Germinal center (tissue), 1 donor: Measurements from ENCODE around the gene MAD1L1.
"Not testable (repeated sequence)": the region's sequence is repeated elsewhere in the genome, so short reads cannot be mapped to it uniquely, and the experiment has no call there.

Source experiments
- DNase-seq: peaks from one replicate; pipeline ENCODE4 v3.0.0; 2012; ENCODE audit warnings: mixed read lengths, low spot score

The MAD1L1 gene

DNA sequence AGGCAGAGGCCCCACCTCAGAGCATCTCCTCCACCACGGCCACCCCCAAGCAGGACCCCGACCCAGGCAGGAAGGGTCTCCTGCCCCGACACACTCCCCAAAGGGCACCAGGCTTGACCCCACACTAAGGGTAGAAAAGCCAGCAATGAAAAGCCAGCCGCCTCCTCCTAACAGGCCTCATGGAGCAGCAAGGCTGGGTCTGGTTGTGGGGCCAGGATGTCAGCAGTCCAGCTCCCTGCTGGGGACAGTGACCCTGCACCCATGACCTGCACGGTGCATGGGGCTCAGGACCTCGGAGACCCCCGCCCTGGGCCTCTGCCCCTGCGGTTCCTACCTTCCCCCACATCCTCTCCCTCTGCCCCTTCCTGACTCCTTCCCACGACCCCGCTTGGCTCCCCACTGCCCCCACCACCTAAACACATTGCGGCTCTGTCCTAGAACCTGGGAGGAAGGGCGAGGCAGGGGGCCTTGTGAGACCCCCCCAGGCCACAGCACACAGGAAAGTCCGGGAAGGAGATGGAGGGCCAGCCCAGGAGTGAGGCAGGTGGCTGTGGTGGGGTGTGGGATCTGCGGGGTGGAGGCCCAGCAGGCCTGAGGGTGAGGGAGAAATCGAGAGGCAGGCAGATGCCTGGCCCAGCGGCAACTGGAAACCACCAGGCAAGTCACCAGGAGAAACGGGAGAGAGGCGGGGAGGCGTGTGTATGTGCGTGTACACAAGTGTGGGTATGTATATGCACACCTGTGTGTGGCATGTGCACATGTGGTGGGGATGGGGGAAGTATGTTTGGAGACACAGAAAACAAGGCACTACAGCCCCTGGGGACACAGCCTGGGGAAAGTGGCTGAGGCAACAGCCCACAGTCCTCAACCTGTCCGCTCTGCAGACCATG lies 229.9 kb downstream of the MAD1L1 start:
- DNase-seq = no peak

DNA sequence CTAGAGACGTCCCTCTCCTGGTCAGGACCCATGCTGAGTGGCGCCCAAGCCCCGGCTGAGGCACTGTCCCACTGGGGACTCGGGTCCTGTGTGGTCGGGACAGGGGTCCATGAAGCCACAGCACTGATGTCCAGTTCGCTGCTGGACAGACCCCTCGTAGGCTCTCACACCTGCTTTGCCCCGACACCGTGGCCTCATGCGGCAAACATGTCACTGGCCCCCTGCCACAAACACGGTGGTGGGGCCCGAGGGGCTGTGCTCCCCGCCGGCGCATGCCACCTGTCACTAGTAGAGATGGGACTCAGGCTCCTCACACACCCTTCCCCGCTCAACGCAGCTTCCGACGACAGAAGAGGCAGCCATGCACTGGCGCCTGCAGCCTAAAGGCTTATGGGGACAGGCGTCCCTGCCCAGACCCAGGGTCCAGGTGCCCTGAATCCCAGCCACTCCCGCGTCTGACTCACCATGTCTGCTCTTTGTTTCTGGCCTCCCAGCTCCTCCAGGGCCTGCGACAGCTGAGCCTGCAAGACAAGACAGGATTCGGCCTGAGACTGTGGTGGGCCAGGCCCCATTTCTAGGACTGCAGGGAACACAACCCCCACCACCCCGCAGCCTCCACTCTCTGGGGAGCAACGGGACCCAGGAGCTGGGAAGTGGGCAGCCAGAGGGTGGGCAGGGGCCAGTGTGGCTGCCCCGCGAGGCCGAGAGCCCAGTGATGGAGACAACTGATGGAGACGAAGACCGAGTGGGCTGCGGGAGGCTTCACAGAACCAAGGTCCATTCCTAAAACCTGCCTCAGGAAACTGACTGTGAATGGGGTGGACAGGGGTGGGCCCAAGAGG lies 230.9 kb downstream of the MAD1L1 start:
- DNase-seq = no peak

DNA sequence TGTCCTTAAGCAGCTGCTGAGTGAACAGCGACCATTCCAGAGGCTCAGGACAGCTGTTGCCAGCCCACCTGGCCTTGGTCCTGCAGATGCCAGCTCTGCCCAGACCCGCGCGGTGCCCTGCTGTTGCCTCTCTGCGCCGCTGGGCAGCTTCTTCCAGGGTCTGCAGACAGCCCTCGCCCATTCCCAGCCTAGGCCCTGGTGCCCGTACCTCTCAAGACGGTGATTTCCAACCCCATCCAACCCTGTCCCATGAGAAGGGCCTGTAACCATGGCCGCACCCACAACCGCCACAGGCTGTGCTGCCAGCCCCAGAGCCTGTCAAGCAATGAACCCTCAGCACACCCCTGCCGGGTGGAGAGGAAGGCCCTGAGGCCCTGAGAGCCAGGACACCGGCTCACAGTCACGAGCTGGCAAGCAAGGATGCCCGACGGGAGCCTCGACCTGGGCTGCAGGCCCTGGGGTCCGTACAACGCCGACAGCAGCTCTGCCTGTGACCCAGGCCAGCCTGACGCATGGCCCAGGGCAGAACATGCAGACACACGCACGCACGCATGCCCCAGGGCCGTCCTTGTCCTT lies 231.9 kb downstream of the MAD1L1 start:
- no peak for DNase-seq

DNA sequence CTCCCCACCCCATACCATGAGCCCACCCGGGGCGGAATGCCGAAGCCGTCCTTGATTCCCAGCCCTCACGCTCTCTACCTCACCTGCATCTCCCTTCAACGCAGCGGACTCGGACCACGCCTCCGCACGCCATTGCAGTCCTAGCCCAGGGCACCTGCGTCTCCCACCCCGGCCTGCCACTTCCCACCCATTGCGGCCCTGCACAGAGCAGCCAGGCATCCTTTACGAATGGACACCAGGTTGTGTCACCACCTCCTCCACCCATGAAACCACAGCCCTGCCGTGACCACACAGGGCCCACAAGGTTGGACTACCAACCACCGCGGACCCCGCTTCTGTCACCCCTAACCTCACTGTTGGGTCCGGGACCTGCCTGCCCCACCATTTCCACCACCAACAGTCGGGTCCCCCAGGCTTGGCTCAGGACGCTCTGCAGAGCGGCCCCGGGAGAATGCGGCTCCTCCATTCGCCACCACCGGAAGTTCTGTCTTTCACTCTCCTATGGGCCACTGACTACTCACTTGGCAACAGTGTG lies 232.5 kb downstream of the MAD1L1 start:
- DNase-seq = no peak

DNA sequence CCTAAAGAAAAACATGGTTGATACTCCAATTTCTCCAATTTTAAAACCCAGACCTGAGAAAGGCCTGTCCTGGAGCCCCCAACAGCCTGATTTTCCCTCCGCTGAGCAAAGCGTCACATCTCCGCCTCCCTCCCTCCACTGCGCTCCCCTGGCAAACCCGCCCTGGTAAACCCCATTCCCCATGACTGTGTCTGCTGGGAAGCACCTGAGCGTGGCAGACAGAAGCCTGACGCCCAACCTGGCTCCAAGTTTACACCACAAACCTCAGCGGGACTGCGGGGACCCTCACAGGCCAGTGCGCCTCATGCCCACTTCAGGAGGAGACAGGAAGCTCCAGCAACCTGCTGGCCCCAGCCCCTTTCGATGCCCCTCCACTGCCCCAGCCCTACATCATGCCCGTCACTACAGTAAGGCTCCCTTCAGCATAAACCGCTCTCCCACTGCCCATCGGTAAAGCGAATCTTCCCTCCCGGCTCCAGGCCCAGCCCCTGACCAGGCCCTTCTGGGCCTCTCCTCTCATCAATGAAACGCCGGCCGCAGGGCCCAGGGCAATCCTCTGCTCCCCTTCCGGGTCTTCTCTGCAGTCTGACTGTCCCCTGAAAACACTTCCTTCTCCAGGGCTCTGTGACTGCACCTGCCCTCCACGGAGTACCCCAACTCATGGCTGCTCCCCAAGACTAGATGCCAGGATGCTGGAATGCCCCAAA lies 233.3 kb downstream of the MAD1L1 start:
- no peak for DNase-seq

DNA sequence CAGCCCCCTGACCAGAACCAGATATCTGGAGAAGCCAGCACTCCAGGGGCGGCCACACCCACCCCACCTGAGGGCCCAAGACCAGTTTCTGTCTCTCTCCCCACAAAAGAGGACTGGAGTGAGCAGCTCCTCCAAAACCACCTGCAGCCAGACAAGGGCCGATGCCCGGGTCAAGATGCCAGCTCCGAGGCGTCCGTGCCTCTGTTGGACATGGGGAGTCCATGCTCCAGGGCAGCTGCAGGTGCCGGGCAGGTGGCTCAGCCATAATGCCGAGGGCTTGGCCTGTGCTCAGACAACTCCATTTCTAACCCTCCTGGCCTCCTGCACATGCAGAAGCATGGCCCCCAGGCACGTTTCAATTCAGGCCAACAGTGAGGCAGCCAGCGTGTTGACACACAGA lies 234.6 kb downstream of the MAD1L1 start:
- DNase-seq = no peak

DNA sequence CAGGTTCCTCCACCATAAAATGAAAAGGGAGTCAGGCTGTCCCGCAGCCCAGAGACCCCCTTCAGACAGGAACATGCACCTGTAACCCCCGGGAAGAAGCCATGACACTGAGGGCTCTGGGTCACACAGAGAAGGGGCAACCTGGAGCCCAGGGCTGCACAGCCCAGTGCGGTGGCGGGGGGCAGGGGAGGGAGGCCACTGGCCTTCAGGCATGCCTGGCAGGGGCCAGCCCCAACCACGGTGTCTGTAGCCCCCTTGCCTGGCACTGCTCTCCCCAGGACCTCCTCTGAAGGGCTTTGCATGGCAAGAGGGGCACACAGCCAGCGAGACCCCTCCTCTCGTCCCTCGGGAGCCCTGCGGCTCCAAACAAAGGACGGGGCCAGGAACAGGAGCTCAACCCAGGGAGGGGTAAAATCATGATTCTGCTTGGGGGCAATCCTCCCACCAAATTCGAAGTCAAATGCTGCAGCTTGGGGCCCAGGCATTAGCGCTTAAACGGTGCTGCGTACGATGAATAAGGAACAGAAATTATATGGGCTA lies 235.1 kb downstream of the MAD1L1 start:
- no peak for DNase-seq

DNA sequence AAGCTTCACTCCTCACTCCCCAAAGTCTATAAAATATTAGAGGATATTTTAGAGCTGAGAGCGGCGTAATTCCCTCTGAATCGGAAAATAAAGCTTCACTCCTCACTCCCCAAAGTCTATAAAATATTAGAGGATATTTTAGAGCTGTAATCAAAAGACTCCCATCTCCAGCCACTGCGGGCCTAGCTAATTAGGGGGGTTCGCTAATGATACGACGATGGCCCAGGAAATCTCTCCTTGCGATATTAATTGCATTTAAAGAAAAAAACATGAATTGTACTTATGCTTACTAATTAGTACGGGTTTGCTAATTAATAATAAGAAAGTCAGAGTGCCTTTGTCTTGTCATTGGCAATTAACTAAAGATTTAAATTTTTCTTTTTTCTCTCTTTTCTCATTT lies 235.9 kb downstream of the MAD1L1 start:
- DNase-seq = no peak

DNA sequence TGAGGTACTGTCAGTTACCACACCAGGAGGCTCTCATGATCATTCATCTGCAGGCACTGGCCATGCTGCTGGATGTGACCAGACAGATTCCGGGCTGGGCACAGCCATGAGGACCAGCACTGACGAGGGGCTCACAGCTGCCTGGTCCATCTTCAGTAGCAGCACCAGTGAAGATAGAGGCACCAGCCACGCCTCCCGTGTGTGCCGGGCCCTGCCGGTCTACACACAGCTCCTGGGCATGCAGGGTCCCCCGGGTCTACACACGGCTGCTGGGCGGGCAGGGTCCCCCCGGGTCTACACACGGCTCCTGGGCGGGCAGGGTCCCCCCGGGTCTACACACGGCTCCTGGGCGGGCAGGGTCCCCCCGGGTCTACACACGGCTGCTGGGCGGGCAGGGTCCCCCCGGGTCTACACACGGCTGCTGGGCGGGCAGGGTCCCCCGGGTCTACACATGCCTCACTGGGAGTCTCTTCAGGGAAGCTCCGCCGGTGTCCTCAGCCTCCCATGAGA lies 236.8 kb downstream of the MAD1L1 start:
- not testable (repeated sequence) for DNase-seq

DNA sequence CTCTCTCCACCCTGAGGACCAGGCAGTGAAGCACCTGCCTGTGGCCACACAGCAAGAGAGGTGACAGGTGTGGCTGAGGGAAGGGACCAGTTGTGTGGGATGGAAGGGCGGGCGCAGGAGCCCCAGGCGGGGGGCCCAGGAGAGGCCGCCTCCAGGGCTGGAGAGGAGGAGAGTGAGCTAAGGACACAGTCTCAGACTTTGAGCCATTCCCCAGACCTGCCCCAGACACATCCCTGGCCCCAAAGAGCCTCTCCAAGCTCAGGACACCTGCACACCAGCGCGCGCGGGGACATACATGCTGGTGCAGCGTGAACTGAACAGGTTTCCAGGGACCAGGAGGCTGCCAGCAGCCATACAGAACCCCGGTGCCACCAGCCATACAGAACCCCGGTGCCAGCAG lies 237.3 kb downstream of the MAD1L1 start:
- DNase-seq = no peak

DNA sequence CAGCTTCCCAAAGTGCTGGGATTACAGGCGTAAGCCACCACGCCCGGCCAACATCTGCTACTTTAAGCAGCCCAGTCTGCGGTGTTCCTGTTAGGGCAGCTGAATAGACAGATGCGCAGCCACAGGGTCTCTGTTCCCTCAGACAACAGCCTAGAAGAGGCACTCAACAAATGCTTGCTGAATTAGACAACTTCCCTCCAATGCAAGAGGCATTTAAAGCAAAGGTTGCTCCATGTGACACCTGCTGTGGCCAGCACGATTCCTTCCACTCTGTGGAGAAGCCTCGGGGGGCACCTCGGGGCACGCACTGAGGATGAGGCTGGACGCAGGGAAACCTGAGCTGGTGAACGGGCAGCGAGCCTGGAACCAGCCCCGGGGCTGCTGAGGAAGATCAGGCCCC lies 237.8 kb downstream of the MAD1L1 start:
- DNase-seq = no peak

DNA sequence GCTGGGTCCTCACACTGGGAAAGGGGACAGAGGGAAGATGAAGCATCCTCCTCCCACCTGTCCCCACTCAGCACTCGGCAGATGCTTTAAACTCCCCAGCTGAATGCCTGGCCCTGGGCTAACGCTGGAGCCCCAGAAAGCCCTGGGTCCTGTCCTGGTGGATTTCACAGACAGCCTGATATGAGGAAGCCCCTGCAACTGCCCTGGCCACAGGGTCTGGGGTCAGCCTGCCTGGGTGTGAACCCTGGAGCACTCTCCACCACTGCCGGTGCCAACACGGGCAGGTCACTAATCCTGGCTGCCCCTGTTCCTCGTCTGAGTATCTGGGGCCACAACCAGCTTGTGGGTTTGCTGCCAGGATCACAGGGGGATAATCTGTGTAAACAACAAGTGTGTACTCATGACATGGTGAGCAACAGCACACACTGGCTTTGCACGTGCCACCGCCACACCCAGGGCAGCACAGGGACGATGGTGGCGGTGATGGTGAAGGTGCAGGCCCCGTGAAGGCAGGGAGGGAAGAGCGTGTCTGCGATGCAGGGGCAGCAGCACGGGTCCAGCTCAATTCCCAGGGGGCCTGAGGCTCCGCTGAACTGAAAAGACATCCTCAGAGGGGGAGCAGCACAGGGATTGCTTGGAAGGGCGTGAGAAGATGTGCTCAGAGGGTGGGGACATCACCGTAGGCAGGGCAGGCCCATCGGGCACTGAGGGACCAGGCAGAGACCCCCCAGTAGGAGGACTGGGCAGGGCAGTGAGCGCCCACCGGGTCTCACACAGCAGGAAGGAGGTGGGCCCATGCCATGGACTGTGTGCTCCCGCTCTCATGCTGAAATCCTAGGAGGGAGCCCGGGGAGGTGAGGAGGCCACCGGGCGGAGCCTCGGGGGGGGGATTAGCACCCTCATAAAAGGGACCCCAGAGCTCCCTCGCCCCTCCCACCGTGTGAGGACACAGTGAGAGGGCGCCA lies 238.7 kb downstream of the MAD1L1 start:
- no peak for DNase-seq

DNA sequence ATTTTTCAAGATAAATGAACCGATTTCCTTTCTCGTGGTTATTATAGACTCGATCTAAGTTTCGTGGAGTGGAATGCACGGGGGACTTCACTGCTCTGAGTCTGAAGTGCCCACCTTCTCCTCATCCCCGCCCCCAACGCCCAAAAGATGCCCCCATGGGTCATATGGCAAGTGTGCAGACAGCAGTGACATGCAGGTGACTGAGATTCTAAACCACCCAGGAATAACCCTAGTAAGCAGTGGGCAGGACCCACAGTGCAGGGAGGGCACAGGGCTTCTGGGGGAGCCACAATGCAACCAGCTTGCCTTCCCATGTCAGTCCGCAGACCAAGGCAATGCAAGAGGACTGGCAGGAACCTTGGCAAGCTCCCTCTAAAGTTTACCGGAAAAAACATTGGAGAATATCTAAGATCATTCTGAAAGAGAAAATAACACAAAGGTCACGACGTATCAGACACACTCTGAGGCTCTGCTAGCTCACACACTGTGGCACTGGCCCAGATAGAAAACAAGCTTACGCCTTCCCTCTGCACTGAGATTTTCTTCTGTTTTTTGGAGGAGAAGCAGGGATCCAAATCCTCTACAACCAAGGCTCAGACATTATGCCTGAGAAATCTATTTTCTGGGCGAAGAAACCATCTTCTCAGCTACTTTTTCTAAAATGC lies 239.6 kb downstream of the MAD1L1 start:
- DNase-seq = no peak

DNA sequence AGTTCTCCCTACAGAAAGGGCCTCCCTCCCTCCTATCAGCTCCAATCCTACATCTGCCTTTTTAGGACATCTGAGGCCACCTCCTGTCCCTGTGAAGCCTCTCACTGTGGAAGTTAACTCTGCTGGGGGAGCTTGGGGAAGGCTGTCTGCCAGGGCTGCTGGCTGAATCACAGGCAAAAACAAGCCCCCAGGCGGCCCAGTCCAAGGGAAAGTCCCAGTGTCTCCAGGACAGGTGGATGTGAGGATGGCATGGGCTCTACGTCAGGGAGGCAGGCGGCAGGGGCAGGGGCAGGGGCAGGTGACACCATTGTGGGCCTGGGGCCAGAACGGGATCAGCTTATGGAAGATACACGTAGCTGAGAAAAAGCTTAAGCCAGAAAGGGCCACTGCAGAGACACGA lies 240.2 kb downstream of the MAD1L1 start:
- DNase-seq = no peak

DNA sequence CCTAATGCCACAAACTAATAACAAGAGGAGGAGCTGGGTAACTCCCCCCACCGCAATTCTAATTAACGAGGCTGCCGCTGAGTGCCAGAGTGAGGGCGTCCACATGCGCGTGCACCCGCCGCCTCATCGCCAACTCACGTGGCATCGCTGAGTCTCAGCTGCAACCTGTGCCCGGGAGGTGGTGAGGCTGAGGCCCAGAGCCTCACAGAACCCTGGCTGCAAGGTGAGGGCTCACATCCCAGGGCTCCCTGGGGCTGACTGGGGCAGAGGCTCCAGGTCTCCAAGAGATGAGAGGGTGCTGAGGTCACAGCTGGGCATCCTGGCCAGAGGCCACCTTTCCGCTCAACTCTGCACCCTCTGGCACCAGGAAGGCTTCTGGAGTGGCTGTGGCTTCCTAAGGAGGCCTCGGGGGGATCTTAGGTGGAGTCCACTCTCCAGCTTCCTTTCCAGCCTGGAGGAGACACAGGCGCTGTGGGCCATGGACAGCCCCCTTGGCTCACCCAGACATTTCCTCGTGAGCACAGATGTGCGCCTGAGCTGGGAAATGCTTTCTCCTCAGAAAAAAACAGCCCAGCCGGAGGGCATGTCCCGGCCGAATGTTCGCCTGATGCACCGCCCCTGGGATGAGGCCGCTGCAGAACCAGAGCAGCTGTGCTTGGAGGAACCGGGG lies 242.6 kb downstream of the MAD1L1 start:
- DNase-seq = no peak

DNA sequence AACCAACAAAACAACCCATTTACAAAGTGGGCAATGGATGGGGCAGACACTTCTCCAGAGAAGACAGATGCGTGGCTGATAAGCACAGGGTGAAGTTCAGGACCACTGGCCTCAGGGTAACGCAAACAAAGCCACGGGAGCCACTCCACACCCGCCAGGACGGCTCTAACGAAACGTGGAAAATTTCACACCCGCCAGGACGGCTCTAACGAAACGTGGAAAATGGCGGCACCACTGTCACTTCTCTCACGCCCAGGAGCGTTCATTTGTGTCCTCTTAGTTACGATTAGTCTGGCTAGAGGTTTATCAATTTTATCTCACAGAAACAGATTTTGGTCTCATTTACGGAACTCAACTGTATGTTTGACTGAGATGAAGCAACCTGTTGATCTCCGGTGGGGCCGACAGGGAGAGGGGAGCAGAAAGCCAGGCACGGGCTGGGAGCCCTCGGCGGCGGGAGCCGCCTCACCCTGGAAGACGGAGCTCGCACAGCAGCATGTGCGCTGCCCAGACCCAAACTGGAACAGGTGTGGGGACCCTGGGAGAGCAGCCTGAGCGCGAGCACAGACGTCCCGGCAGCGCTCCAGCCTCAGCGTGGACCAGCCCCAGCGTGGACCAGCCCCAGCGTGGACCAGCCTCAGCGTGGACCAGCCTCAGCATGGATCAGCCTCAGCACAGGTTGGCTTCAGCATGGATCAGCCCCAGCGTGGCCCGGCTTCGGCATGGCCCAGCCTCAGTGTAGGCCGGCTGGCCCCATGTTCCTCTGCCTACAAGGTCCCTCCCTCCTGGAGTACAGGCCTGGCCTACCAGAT lies 243.5 kb downstream of the MAD1L1 start:
- no peak for DNase-seq

DNA sequence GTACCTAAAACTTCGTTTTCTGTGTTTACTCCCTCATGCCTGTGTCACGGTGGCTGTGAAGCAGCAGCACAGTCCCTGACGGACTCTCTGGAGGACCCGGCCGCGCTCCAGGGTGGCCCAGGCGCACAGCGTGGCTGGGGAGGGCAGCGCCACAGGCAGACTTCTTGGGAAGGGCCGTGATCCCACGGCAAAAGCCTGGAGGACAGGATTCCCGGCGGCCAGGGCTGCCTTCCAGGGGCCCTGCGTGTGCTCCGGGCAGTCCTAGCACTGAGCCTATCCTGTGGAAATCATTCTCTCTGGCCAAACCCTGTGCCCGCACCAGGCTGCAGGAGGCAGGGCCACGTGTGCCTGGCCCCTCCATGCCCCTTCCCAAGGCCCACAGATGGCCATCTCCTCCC lies 244.2 kb downstream of the MAD1L1 start:
- no peak for DNase-seq
